Smooth muscle cell of the brain vasculature (primary cell): ENCODE measurements around the gene ELOVL6.
"Not testable (repeated sequence)": the region's sequence is repeated elsewhere in the genome, so short reads cannot be mapped to it uniquely, and the experiment has no call there.

ENCODE experiments used
- DNase-seq: peaks from one replicate; pipeline ENCODE4 v3.0.0-alpha.2; 2012; ENCODE audit warnings: low read depth, low spot score

The ELOVL6 gene

GRCh38 chr4:110075083-110075738 lies 123.2 kb downstream of the ELOVL6 start:
- no peak for DNase-seq

GRCh38 chr4:110074570-110074969 lies 123.8 kb downstream of the ELOVL6 start:
- DNase-seq: no peak

GRCh38 chr4:110073053-110073845 lies 125.2 kb downstream of the ELOVL6 start:
- DNase-seq: no peak

- DNase-seq: no peak
Measured at GRCh38 chr4:110071466-110071865, 126.9 kb downstream of the ELOVL6 start.

- DNase-seq: no peak
Measured at GRCh38 chr4:110068248-110068647, 130.2 kb downstream of the ELOVL6 start.

GRCh38 chr4:110064934-110065333 lies 133.5 kb downstream of the ELOVL6 start:
- no peak for DNase-seq

GRCh38 chr4:110064295-110064694 lies 134.1 kb downstream of the ELOVL6 start:
- no peak for DNase-seq

GRCh38 chr4:110062166-110062565 lies 136.2 kb downstream of the ELOVL6 start:
- no peak for DNase-seq

- no peak for DNase-seq
Measured at GRCh38 chr4:110061076-110061475, 137.3 kb downstream of the ELOVL6 start.

GRCh38 chr4:110059556-110060191 lies 138.7 kb downstream of the ELOVL6 start:
- DNase-seq: no peak

- no peak for DNase-seq
Measured at GRCh38 chr4:110058677-110059076, 139.7 kb downstream of the ELOVL6 start.

- no peak for DNase-seq
Measured at GRCh38 chr4:110055158-110055768, 143.2 kb downstream of the ELOVL6 start.

- DNase-seq: no peak
Measured at GRCh38 chr4:110049951-110050925, 148.2 kb downstream of the ELOVL6 start.

GRCh38 chr4:110046588-110047049 lies 151.8 kb downstream of the ELOVL6 start:
- no peak for DNase-seq

GRCh38 chr4:110042545-110043517 lies 155.6 kb downstream of the ELOVL6 start:
- DNase-seq: no peak

GRCh38 chr4:110041735-110042134 lies 156.7 kb downstream of the ELOVL6 start:
- DNase-seq: no peak

GRCh38 chr4:110039164-110039563 lies 159.3 kb downstream of the ELOVL6 start:
- not testable (repeated sequence) for DNase-seq

- DNase-seq: no peak
Measured at GRCh38 chr4:110034026-110034393, 164.4 kb downstream of the ELOVL6 start.

- DNase-seq: no peak
Measured at GRCh38 chr4:110033355-110034025, 164.9 kb downstream of the ELOVL6 start.
